H9 (cell line): ENCODE results near the gene ZNF444. TPM values are rescaled to one million over a fixed set of nuclear protein-coding genes. Genes with fewer than 3 reads are reported as not detected.

Source experiments
- DNase-seq: peaks from one replicate; pipeline ENCODE4 v3.0.0-alpha.2; 2017
- H2AFZ ChIP-seq: one replicate; pipeline ENCODE4 v1.6.1; 2013; ENCODE audit warnings: mild to moderate bottlenecking, low read length, control low read depth, moderate library complexity
- H2AK5ac ChIP-seq: 2 replicates; pipeline ENCODE4 v1.6.1; 2013; ENCODE audit warnings: low read length, control low read depth, mixed read lengths; ENCODE audit not compliant: insufficient read length
- H2BK120ac ChIP-seq: one replicate; pipeline ENCODE4 v1.6.1; 2013; ENCODE audit warnings: low read depth, mild to moderate bottlenecking, low read length, control low read depth, inconsistent platforms; ENCODE audit not compliant: poor library complexity, severe bottlenecking
- H2BK12ac ChIP-seq: 2 replicates; pipeline ENCODE4 v1.6.1; 2013; ENCODE audit warnings: low read length, control low read depth, mixed read lengths, low read depth; ENCODE audit not compliant: insufficient read length
- H2BK15ac ChIP-seq: 2 replicates; pipeline ENCODE4 v1.6.1; 2013; ENCODE audit warnings: low read depth, low read length, control low read depth
- H2BK20ac ChIP-seq: one replicate; pipeline ENCODE4 v1.6.1; 2013; ENCODE audit warnings: low read depth, mild to moderate bottlenecking, low read length, control low read depth, inconsistent platforms; ENCODE audit not compliant: poor library complexity, severe bottlenecking
- H2BK5ac ChIP-seq: 2 replicates; pipeline ENCODE4 v1.6.1; 2013; ENCODE audit warnings: low read length, control low read depth, mixed read lengths; ENCODE audit not compliant: insufficient read length
- H3K14ac ChIP-seq: 2 replicates; pipeline ENCODE4 v1.6.1; 2013; ENCODE audit warnings: low read length, control low read depth; ENCODE audit not compliant: insufficient read depth
- H3K18ac ChIP-seq: 2 replicates; pipeline ENCODE4 v1.6.1; 2013; ENCODE audit warnings: low read depth, mild to moderate bottlenecking, mixed read lengths, low read length, control low read depth; ENCODE audit not compliant: insufficient read length
- H3K23ac ChIP-seq: 2 replicates; pipeline ENCODE4 v1.6.1; 2013; ENCODE audit warnings: low read length, control low read depth, mixed read lengths, low read depth; ENCODE audit not compliant: insufficient read length
- H3K23me2 ChIP-seq: 2 replicates; pipeline ENCODE4 v1.6.1; 2013; ENCODE audit warnings: low read depth, mild to moderate bottlenecking, mixed read lengths, low read length, control low read depth; ENCODE audit not compliant: insufficient read length, poor library complexity, severe bottlenecking
- H3K27ac ChIP-seq: 2 replicates; pipeline ENCODE4 v1.5.1; 2013; ENCODE audit warnings: low read length, control low read depth, mixed read lengths, low read depth; ENCODE audit not compliant: insufficient read length
- H3K27me3 ChIP-seq: 2 replicates; pipeline ENCODE4 v1.6.1; 2013; ENCODE audit warnings: low read length, control low read depth, inconsistent platforms; ENCODE audit not compliant: insufficient read depth
- H3K4ac ChIP-seq: 2 replicates; pipeline ENCODE4 v1.6.1; 2013; ENCODE audit warnings: low read depth, mild to moderate bottlenecking, control low read depth, inconsistent platforms, low read length, moderate library complexity
- H3K4me1 ChIP-seq: 2 replicates; pipeline ENCODE4 v1.6.1; 2013; ENCODE audit warnings: low read length, control low read depth, inconsistent platforms; ENCODE audit not compliant: insufficient read depth
- H3K4me2 ChIP-seq: 2 replicates; pipeline ENCODE4 v1.6.1; 2013; ENCODE audit warnings: low read length, control low read depth, mixed read lengths; ENCODE audit not compliant: insufficient read length, insufficient read depth
- H3K56ac ChIP-seq: 2 replicates; pipeline ENCODE4 v1.6.1; 2013; ENCODE audit warnings: low read depth, mild to moderate bottlenecking, mixed read lengths, low read length, control low read depth; ENCODE audit not compliant: insufficient read length
- H3K79me1 ChIP-seq: 2 replicates; pipeline ENCODE4 v1.6.1; 2013; ENCODE audit warnings: low read depth, mild to moderate bottlenecking, moderate library complexity, low read length, control low read depth, inconsistent platforms; ENCODE audit not compliant: insufficient read depth, poor library complexity, severe bottlenecking
- H3K79me2 ChIP-seq: 2 replicates; pipeline ENCODE4 v1.6.1; 2013; ENCODE audit warnings: low read length, control low read depth, inconsistent platforms; ENCODE audit not compliant: insufficient read depth
- H3K9ac ChIP-seq: 2 replicates; pipeline ENCODE4 v1.6.1; 2013; ENCODE audit warnings: low read length, control low read depth, mixed read lengths; ENCODE audit not compliant: insufficient read length; ENCODE audit errors: extremely low read depth
- H3K9me3 ChIP-seq: one replicate; pipeline ENCODE4 v1.6.1; 2013; ENCODE audit warnings: low read depth, low read length, inconsistent platforms; ENCODE audit not compliant: control insufficient read depth
- H3T11ph ChIP-seq: one replicate; pipeline ENCODE4 v1.6.1; 2013; ENCODE audit warnings: mild to moderate bottlenecking, low read length, control low read depth, inconsistent platforms
- H4K20me1 ChIP-seq: one replicate; pipeline ENCODE4 v1.6.1; 2013; ENCODE audit not compliant: control insufficient read depth, insufficient read length, insufficient read depth
- H4K5ac ChIP-seq: 2 replicates; pipeline ENCODE4 v1.6.1; 2013; ENCODE audit warnings: low read depth, mild to moderate bottlenecking, mixed read lengths, low read length, control low read depth; ENCODE audit not compliant: insufficient read length
- H4K8ac ChIP-seq: replicated peaks from 2 replicates; pipeline ENCODE4 v1.6.1; 2013; ENCODE audit warnings: low read length, control low read depth, mixed read lengths, low read depth; ENCODE audit not compliant: insufficient read length
- H4K91ac ChIP-seq: 2 replicates; pipeline ENCODE4 v1.6.1; 2013; ENCODE audit warnings: low read depth, mild to moderate bottlenecking, moderate library complexity, mixed read lengths, low read length, control low read depth; ENCODE audit not compliant: insufficient read length
- H3K27ac Mint-ChIP-seq, 3 experiments: 2 replicates in 2 of 3; 3 replicates in 1 of 3; pipeline ENCODE4 v1.8.0; 2020 to 2021; ENCODE audit warnings: mixed read lengths in 3 of 3, mild to moderate bottlenecking in 1 of 3, moderate library complexity in 1 of 3
- H3K27me3 Mint-ChIP-seq: 2 replicates; pipeline ENCODE4 v1.8.0; 2021; ENCODE audit warnings: low read depth, mild to moderate bottlenecking, moderate library complexity, mixed read lengths
- H3K36me3 Mint-ChIP-seq, 3 experiments: 2 replicates in 2 of 3; 3 replicates in 1 of 3; pipeline ENCODE4 v1.8.0; 2020 to 2021; ENCODE audit warnings: low read depth in 3 of 3, mixed read lengths in 3 of 3; ENCODE audit not compliant: insufficient read depth in 1 of 3
- H3K4me1 Mint-ChIP-seq, 2 experiments: 2 replicates each; pipeline ENCODE4 v1.8.0; 2020; ENCODE audit warnings: mixed read lengths in 2 of 2
- H3K4me3 Mint-ChIP-seq, 2 experiments: 2 replicates in 1 of 2; 3 replicates in 1 of 2; pipeline ENCODE4 v1.8.0; 2020 to 2021; ENCODE audit warnings: mild to moderate bottlenecking in 2 of 2, mixed read lengths in 2 of 2, moderate library complexity in 1 of 2
- H3K9me3 Mint-ChIP-seq, 2 experiments: 2 replicates in 1 of 2; 3 replicates in 1 of 2; pipeline ENCODE4 v1.8.0; 2020; ENCODE audit warnings: mild to moderate bottlenecking in 2 of 2, mixed read lengths in 2 of 2, moderate library complexity in 1 of 2
- CTCF ChIP-seq: fragments of 200-600 bp; sonication (generic); conservative IDR thresholded peaks from 3 replicates; pipeline ENCODE4 v1.8.0; 2021; ENCODE audit warnings: antibody characterized with exemption, mild to moderate bottlenecking
- WGBS: extraction: QIAGEN DNeasy Blood & Tissue Kit; methylation state at CpG from one replicate; pipeline ENCODE4 v1.1.7; 2013; ENCODE audit warnings: missing lambda C conversion rate, low lambda C conversion rate, mixed read lengths; ENCODE audit not compliant: insufficient read length; ENCODE audit errors: extremely low coverage; 5-methylcytosine and 5-hydroxymethylcytosine counted together
- total RNA-seq: library from RNA; stranded (reverse); gene quantifications from 2 replicates; pipeline ENCODE4 v1.2.1, GENCODE V29; 2021

The ZNF444 gene
- total RNA-seq, 1 experiment from 2014 or later = 49.7 TPM

GRCh38 chr19:56120371-56121179 is 20.5 kb upstream of the ZNF444 start:
- peaks cover 2% of the 10 kb centered on the region; the same call in 1 of the 2 replicates for H3K4me1 ChIP-seq
- H3K14ac ChIP-seq = peak overlapping the region; percentile 87
- peaks cover 43% of the 10 kb centered on the region for H3K79me2 ChIP-seq
- no peak overlapping the region for H3T11ph ChIP-seq
- H3K23me2 ChIP-seq = peaks cover 7% of the 10 kb centered on the region
- no peak overlapping the region for H2AK5ac ChIP-seq
- H3K4me2 ChIP-seq = peak overlapping the region; percentile 78
- H3K56ac ChIP-seq = no peak overlapping the region
- H3K4me1 Mint-ChIP-seq = peaks cover 30 to 32% of the 10 kb centered on the region in 2 experiments
- H3K27me3 Mint-ChIP-seq = no peaks in the 10 kb centered on the region; the same call in 1 of the 2 replicates
- no peak overlapping the region for H4K91ac ChIP-seq
- H3K27ac ChIP-seq = no peak overlapping the region
- TF ChIP-seq CTCF = 0 out of 3 replicates have a peak, but pooled peaks have one; percentile 24
- peaks cover 5 to 12% (median 11%) of the 10 kb centered on the region in 3 experiments for H3K36me3 Mint-ChIP-seq
- no peak overlapping the region for H2BK12ac ChIP-seq
- H3K27ac Mint-ChIP-seq = peak overlapping the region; percentile 70 to 88 (median 84); a peak in 3 of 7 replicates
- no peak overlapping the region for H4K5ac ChIP-seq
- H3K23ac ChIP-seq = no peak overlapping the region
- H3K18ac ChIP-seq = peak overlapping the region; percentile 27
- H2BK20ac ChIP-seq = no peak overlapping the region
- no peaks in the 10 kb centered on the region for H4K20me1 ChIP-seq
- peaks cover 8% of the 10 kb centered on the region for H3K79me1 ChIP-seq
- no peak overlapping the region for H2BK120ac ChIP-seq
- H2BK15ac ChIP-seq = no peak overlapping the region
- H3K9me3 Mint-ChIP-seq = no peaks in the 10 kb centered on the region; a peak in 1 of 5 replicates
- H3K9me3 ChIP-seq = no peaks in the 10 kb centered on the region
- WGBS = no CpG with 5 or more reads among the region's 99 CpGs
- no peak overlapping the region for H2AFZ ChIP-seq
- H3K4me3 Mint-ChIP-seq = peak overlapping the region; percentile 86 to 89
- H4K8ac ChIP-seq = no peak overlapping the region
- peak; percentile 51 for DNase-seq
- peak overlapping the region; percentile 83 for H3K9ac ChIP-seq
- no peaks in the 10 kb centered on the region; the same call in 1 of the 2 replicates for H3K27me3 ChIP-seq
- no peak overlapping the region for H2BK5ac ChIP-seq
- H3K4ac ChIP-seq = no peak overlapping the region; the same call in 1 of the 2 replicates
